ENCODE data around the gene NUFIP1. TPM values are rescaled to one million over a fixed set of nuclear protein-coding genes. Genes with fewer than 3 reads are reported as not detected.
"Not testable (repeated sequence)": the region's sequence is repeated elsewhere in the genome, so short reads cannot be mapped to it uniquely, and the experiment has no call there.

NUFIP1 gene
- total RNA-seq (1 to 10 TPM; 3.1 to 4.9 (median 4.0) TPM), total RNA-seq (7.5 to 58.2 (median 13.2) reads per million in 29 experiments)
- 3.4 TPM for total RNA-seq (2013)

DNA sequence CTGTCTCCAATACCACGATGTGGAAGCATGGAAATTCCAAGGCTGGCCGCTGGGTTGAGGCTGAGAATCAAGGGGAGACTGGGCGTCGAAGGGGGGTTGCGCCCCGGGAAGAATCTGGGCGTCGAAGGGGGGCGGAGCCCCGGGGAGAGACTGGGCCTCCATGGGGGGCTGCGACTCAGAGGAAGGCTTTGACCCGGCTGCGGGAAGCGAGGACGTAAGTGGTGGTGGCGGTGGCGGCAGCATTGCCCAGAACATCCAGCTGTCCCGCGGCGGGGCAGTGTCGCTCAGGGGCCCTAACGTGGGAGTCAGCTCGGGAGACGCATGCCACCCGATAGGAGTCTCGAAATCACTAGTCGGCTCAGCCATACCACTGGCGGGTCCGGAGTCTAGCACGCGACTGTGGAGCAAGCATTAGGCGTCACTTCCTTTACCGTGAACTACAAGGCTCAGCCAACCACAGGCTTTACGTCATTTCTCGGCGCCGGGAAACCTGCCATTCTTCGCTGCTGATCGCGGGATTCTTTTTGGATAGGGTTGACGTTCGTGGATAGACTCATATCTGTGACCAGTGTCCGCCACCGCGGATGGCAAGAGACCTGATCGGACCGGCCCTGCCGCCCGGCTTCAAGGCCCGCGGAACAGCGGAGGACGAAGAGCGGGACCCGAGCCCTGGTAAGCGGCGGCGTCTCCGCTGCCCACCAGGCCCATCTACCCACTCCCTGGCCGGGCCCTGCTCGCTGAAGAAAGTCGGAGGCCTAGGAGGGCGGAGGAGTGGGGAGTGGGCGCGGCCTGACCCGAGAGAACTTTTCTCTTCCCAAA, at the start of gene NUFIP1, which contains the start of gene GPALPP1:
NUFIP1 (minus strand) TSS at position 401 of the 819 bp plus-strand sequence; CDS start at position 366, 35 bp downstream.
GPALPP1 (plus strand) TSS at position 468 of the 819 bp plus-strand sequence; CDS start at position 585, 117 bp downstream.
- Mint-ChIP-seq H3K27ac (peak within 1 kb of the TSS; percentile 88 to 95), H3K4me3 (peak within 1 kb of the TSS; percentile 96 to 99 (median 98)), H3K9me3 (no peaks in the 10 kb centered on the region), H3K4me1 (peaks cover 61 to 70% (median 66%) of the 10 kb centered on the region in 3 donors), H3K27me3 (no peaks in the 10 kb centered on the region), H3K36me3 (peaks cover 12% of the 10 kb centered on the region)
- no peaks in the 10 kb centered on the region for H3K36me3 ChIP-seq (ENCODE audit: control insufficient read depth in 2 of 2, extremely low read depth in 1 of 2, insufficient read depth in 1 of 2, low read length in 1 of 2)
- POLR2A ChIA-PET, result interaction anchor here in 1 of 2 donors (0.6 kb wide), 1 partner anchor 71 kb away, joined by 3 read pairs; no protein-coding TSS in a partner anchor
- CTCF ChIA-PET, result interaction anchor here in 1 of 2 donors (0.5 to 1.2 kb wide), 3 partner anchors 71 to 505 kb away, joined by 3 to 4 read pairs (median 3); no protein-coding TSS in a partner anchor
- H3K4me3 ChIP-seq (ENCODE audit: control insufficient read depth in 1 of 2, extremely low read depth in 1 of 2, low read length in 1 of 2), result peak within 1 kb of the TSS; percentile 94 to 99
- no peaks in the 10 kb centered on the region for H3K9me3 ChIP-seq
- ATAC-seq (replicated peaks in 1 of 4) (peak; percentile 96 to 98 (median 98)), DNase-seq (peak; percentile 70 to 96 (median 91))
- under 1% methylated on average over 41 of the region's 66 CpGs for WGBS (ENCODE audit: insufficient coverage)
- no peaks in the 10 kb centered on the region for H3K27me3 ChIP-seq (replicated peaks in 1 of 2; ENCODE audit: control insufficient read depth in 2 of 2, extremely low read depth in 1 of 2, insufficient read depth in 2 of 2, low read length in 1 of 2)
- H3K27ac ChIP-seq (ENCODE audit: low read length), result peak within 1 kb of the TSS; percentile 90
- peaks cover 16 to 25% of the 10 kb centered on the region in 2 experiments for H3K4me1 ChIP-seq (ENCODE audit: control insufficient read depth in 1 of 2, extremely low read depth in 1 of 2, insufficient read depth in 2 of 2, low read length in 2 of 2)

DNA sequence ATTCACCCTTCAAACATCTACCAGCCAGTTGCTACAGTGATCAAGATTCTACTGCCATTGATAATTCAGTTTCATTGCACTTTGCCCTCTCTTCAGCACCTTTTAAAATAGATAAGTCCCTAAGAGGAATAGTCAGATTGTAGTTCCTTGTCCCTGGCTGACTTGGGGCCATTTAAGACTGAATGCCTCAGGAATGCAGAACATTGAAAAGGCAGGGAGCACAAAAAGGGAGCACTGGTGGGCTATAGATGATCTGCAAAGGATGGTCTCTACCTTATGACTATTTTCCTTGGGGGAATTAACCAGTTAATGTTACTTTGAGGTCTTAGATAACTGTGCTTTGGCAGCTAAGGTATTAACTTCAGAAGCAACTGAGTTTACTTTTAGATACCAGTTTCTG, 46.9 kb upstream of the NUFIP1 start:
- Mint-ChIP-seq H3K27me3 (no peaks in the 10 kb centered on the region), H3K4me3 (no peak overlapping the region), H3K27ac (no peak overlapping the region), H3K9me3 (no peaks in the 10 kb centered on the region), H3K4me1 (peaks cover 0 to 4% (median 0%) of the 10 kb centered on the region in 3 donors), H3K36me3 (peaks cover 25% of the 10 kb centered on the region)
- Histone ChIP-seq H3K4me1 (ENCODE audit: control insufficient read depth in 1 of 2, extremely low read depth in 1 of 2, insufficient read depth in 2 of 2, low read length in 2 of 2) (no peaks in the 10 kb centered on the region), H3K9me3 (no peaks in the 10 kb centered on the region), H3K36me3 (ENCODE audit: control insufficient read depth in 2 of 2, extremely low read depth in 1 of 2, insufficient read depth in 1 of 2, low read length in 1 of 2) (no peaks in the 10 kb centered on the region), H3K4me3 (ENCODE audit: control insufficient read depth in 1 of 2, extremely low read depth in 1 of 2, low read length in 1 of 2) (no peak overlapping the region), H3K27me3 (replicated peaks in 1 of 2; ENCODE audit: control insufficient read depth in 2 of 2, extremely low read depth in 1 of 2, insufficient read depth in 2 of 2, low read length in 1 of 2) (no peaks in the 10 kb centered on the region), H3K27ac (ENCODE audit: low read length) (no peak overlapping the region)
- POLR2A ChIA-PET, result interaction anchor here in 1 of 2 donors (0.6 kb wide), 1 partner anchor 318 kb away, joined by 4 read pairs; no protein-coding TSS in a partner anchor
- CTCF ChIA-PET, result interaction anchor here in 1 of 2 donors (0.6 kb wide), 1 partner anchor 131 kb away, joined by 3 read pairs; no protein-coding TSS in a partner anchor
- no peak for DNase-seq
- no peak for ATAC-seq (replicated peaks in 1 of 4)

- Histone ChIP-seq H3K9me3 (no peaks in the 10 kb centered on the region), H3K27ac (ENCODE audit: low read length) (no peak overlapping the region), H3K36me3 (ENCODE audit: control insufficient read depth in 2 of 2, extremely low read depth in 1 of 2, insufficient read depth in 1 of 2, low read length in 1 of 2) (no peaks in the 10 kb centered on the region), H3K4me1 (ENCODE audit: control insufficient read depth in 1 of 2, extremely low read depth in 1 of 2, insufficient read depth in 2 of 2, low read length in 2 of 2) (no peaks in the 10 kb centered on the region), H3K4me3 (ENCODE audit: control insufficient read depth in 1 of 2, extremely low read depth in 1 of 2, low read length in 1 of 2) (no peak overlapping the region), H3K27me3 (replicated peaks in 1 of 2; ENCODE audit: control insufficient read depth in 2 of 2, extremely low read depth in 1 of 2, insufficient read depth in 2 of 2, low read length in 1 of 2) (no peaks in the 10 kb centered on the region)
- Mint-ChIP-seq H3K9me3 (no peaks in the 10 kb centered on the region), H3K4me1 (no peaks in the 10 kb centered on the region), H3K4me3 (no peak overlapping the region), H3K27me3 (no peaks in the 10 kb centered on the region), H3K27ac (peak overlapping the region in 1 of 2 donors; percentile 0), H3K36me3 (peaks cover 30% of the 10 kb centered on the region)
- WGBS (ENCODE audit: insufficient coverage), result 100% methylated on average over 1 of the region's 2 CpGs
- POLR2A ChIA-PET, result interaction anchor here (0.6 kb wide), 2 partner anchors 216 to 279 kb away, joined by 3 to 4 read pairs; no protein-coding TSS in a partner anchor
- DNase-seq (no peak), ATAC-seq (replicated peaks in 1 of 4) (no peak)
- CTCF ChIA-PET, result interaction anchor here (0.6 to 1.1 kb wide), 3 partner anchors 12 to 275 kb away, joined by 3 to 6 read pairs (median 5); no protein-coding TSS in a partner anchor
Observed at GRCh38 chr13:45034342-45034741, 45.1 kb upstream of the NUFIP1 start.

DNA sequence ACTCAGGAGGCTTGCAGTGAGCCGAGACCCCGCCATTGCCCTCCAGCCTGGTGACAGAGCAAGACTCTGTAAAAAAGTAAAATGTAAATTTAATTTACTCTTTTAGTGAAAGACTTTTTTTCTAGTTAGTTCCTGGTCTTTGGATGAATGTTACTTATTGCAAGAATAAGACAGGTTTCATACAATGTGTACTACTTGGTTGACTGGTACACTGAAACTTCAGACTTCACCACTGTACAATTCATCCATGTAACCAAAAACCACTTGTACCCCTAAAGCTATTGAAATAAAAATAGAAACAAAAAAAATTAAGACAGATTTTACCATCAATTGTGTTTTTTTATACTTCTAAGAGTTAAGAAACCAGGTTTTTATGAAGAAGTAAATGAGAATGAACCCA, 35.6 kb upstream of the NUFIP1 start:
- ChIA-PET POLR2A (interaction anchor here in 1 of 2 donors (0.7 kb wide), 1 partner anchor 90 kb away, joined by 4 read pairs; no protein-coding TSS in a partner anchor), CTCF (no interaction called here)
- DNase-seq (no peak), ATAC-seq (replicated peaks in 1 of 4) (no peak)
- no peaks in the 10 kb centered on the region for H3K4me1 Mint-ChIP-seq
- peaks cover 4 to 33% of the 10 kb centered on the region in 2 donors for H3K36me3 ChIP-seq (ENCODE audit: control insufficient read depth in 2 of 2, extremely low read depth in 1 of 2, insufficient read depth in 1 of 2, low read length in 1 of 2)
- H3K36me3 Mint-ChIP-seq, result peaks cover 54% of the 10 kb centered on the region
- H3K27ac Mint-ChIP-seq, result no peak overlapping the region
- H3K4me1 ChIP-seq (ENCODE audit: control insufficient read depth in 1 of 2, extremely low read depth in 1 of 2, insufficient read depth in 2 of 2, low read length in 2 of 2), result no peaks in the 10 kb centered on the region
- no peaks in the 10 kb centered on the region for H3K27me3 ChIP-seq (replicated peaks in 1 of 2; ENCODE audit: control insufficient read depth in 2 of 2, extremely low read depth in 1 of 2, insufficient read depth in 2 of 2, low read length in 1 of 2)
- H3K27me3 Mint-ChIP-seq, result no peaks in the 10 kb centered on the region
- H3K4me3 Mint-ChIP-seq, result no peak overlapping the region
- H3K4me3 ChIP-seq (ENCODE audit: control insufficient read depth in 1 of 2, extremely low read depth in 1 of 2, low read length in 1 of 2), result no peak overlapping the region
- no peaks in the 10 kb centered on the region for H3K9me3 ChIP-seq
- no peaks in the 10 kb centered on the region for H3K9me3 Mint-ChIP-seq
- 100% methylated on average over 1 of the region's 2 CpGs for WGBS (ENCODE audit: insufficient coverage)
- no peak overlapping the region for H3K27ac ChIP-seq (ENCODE audit: low read length)

GRCh38 chr13:45021250-45021649, 32.0 kb upstream of the NUFIP1 start:
- Mint-ChIP-seq H3K4me3 (no peak overlapping the region), H3K4me1 (no peaks in the 10 kb centered on the region), H3K27ac (no peak overlapping the region), H3K36me3 (peaks cover 41% of the 10 kb centered on the region), H3K27me3 (no peaks in the 10 kb centered on the region), H3K9me3 (no peaks in the 10 kb centered on the region)
- no peak overlapping the region for H3K27ac ChIP-seq (ENCODE audit: low read length)
- H3K4me3 ChIP-seq (ENCODE audit: control insufficient read depth in 1 of 2, extremely low read depth in 1 of 2, low read length in 1 of 2), result no peak overlapping the region
- H3K27me3 ChIP-seq (replicated peaks in 1 of 2; ENCODE audit: control insufficient read depth in 2 of 2, extremely low read depth in 1 of 2, insufficient read depth in 2 of 2, low read length in 1 of 2), result no peaks in the 10 kb centered on the region
- H3K4me1 ChIP-seq (ENCODE audit: control insufficient read depth in 1 of 2, extremely low read depth in 1 of 2, insufficient read depth in 2 of 2, low read length in 2 of 2), result no peaks in the 10 kb centered on the region
- DNase-seq (no peak), ATAC-seq (replicated peaks in 1 of 4) (no peak)
- H3K9me3 ChIP-seq, result no peaks in the 10 kb centered on the region
- POLR2A ChIA-PET, result no interaction called here
- H3K36me3 ChIP-seq (ENCODE audit: control insufficient read depth in 2 of 2, extremely low read depth in 1 of 2, insufficient read depth in 1 of 2, low read length in 1 of 2), result peaks cover 4 to 29% of the 10 kb centered on the region in 2 donors
- 90% methylated on average over 2 of the region's 3 CpGs for WGBS (ENCODE audit: insufficient coverage)
- CTCF ChIA-PET, result interaction anchor here in 1 of 2 donors (0.6 kb wide), 1 partner anchor 272 kb away, joined by 5 read pairs; no protein-coding TSS in a partner anchor

DNA sequence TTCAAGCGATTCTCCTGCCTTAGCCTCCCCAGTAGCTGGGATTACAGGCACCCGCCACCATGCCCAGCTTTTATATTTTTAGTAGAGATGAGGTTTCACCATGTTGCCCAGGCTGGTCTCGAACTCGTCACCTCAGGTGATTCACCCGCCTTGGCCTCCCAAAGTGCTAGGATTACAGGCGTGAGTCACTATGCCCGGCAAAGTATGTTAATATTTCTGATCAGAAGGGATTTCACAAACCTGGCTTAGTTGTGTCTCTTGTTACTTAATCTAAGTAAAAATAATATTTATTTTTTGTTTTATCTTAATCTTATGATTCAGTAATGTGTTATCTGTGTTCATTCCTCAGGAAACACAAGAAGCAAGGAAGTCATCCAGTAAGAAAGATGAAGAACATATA, 30.7 kb upstream of the NUFIP1 start:
- POLR2A ChIA-PET; H3K4me3 ChIP-seq (ENCODE audit: control insufficient read depth in 1 of 2, extremely low read depth in 1 of 2, low read length in 1 of 2); DNase-seq; H3K4me3 Mint-ChIP-seq; H3K9me3 ChIP-seq; H3K4me1 ChIP-seq (ENCODE audit: control insufficient read depth in 1 of 2, extremely low read depth in 1 of 2, insufficient read depth in 2 of 2, low read length in 2 of 2); H3K27ac ChIP-seq (ENCODE audit: low read length); H3K27me3 Mint-ChIP-seq; H3K9me3 Mint-ChIP-seq; H3K27me3 ChIP-seq (replicated peaks in 1 of 2; ENCODE audit: control insufficient read depth in 2 of 2, extremely low read depth in 1 of 2, insufficient read depth in 2 of 2, low read length in 1 of 2); CTCF ChIA-PET; H3K4me1 Mint-ChIP-seq; ATAC-seq (replicated peaks in 1 of 4); H3K27ac Mint-ChIP-seq: not testable (repeated sequence)
- peaks cover 42% of the 10 kb centered on the region for H3K36me3 Mint-ChIP-seq
- WGBS (ENCODE audit: insufficient coverage), result 100% methylated on average over 1 of the region's 7 CpGs
- H3K36me3 ChIP-seq (ENCODE audit: control insufficient read depth in 2 of 2, extremely low read depth in 1 of 2, insufficient read depth in 1 of 2, low read length in 1 of 2), result peaks cover 4 to 36% of the 10 kb centered on the region in 2 donors

Measured in T-cell (primary cell).